Measurements from ENCODE around the gene MEIS3. TPM values are rescaled to one million over a fixed set of nuclear protein-coding genes. Genes with fewer than 3 reads are reported as not detected.

MEIS3 gene
- total and polyA plus RNA-seq, 9 of the 15 experiments (the other 6 are each of a cell fraction or from before 2014, with no cell fraction given): 0.06 to 0.80 (median 0.25) TPM; not detected in 1

GRCh38 chr19:47445527-47445926 is 26.2 kb upstream of the MEIS3 start:
- WGBS (ENCODE audit: insufficient coverage, low coverage, missing lambda C conversion rate): 0% methylated on average over 4 of the region's 4 CpGs
- in situ Hi-C loops (cut with MboI): no loop called here
- no peak overlapping the region for H2AFZ ChIP-seq (ENCODE audit: low read depth, low read length)
- TF ChIP-seq HDAC2 (IDR thresholded peaks at IDR 0.05) (peak; percentile 27; the same call in 1 of the 2 replicates), TFAP4 (CRISPR knock-in tag; IDR thresholded peaks at IDR 0.05; ENCODE audit: borderline replicate concordance) (peak; percentile 70), REST (IDR thresholded peaks at IDR 0.05; ENCODE audit: borderline replicate concordance) (no peak), REST (CRISPR knock-in tag; IDR thresholded peaks at IDR 0.05; ENCODE audit: low read depth) (no peak), PHTF2 (CRISPR knock-in tag; IDR thresholded peaks at IDR 0.05) (no peak), RBM25 (IDR thresholded peaks at IDR 0.05; ENCODE audit: low read depth, low read length, severe bottlenecking) (peak; percentile 60), TAL1 (IDR thresholded peaks at IDR 0.05) (no peak), ATF4 (CRISPR knock-in tag; IDR thresholded peaks at IDR 0.05) (no peak), ZNF316 (IDR thresholded peaks at IDR 0.05) (no peak), BCOR (IDR thresholded peaks at IDR 0.05) (peak; percentile 82), STAT6 (CRISPR knock-in tag; IDR thresholded peaks at IDR 0.05) (no peak)

More at GRCh38 chr19:47445527-47445926, 26.2 kb upstream of the MEIS3 start:
- peak overlapping the region; percentile 97 for H3K4me2 ChIP-seq (ENCODE audit: insufficient read depth, low read length)
- BruUV-seq (replicated peaks): no TSS peak
- H4K20me1 ChIP-seq (replicated peaks; ENCODE audit: control insufficient read depth, insufficient read depth, low read length): peaks cover 7% of the 10 kb centered on the region; the same call in 1 of the 2 replicates
- ChIA-PET CTCF (ENCODE audit: low intra/inter-chr PET ratio) (no interaction called here), POLR2A (interaction anchor here (0.7 to 0.9 kb wide), 2 partner anchors 9 to 16 kb away, joined by 3 to 6 read pairs; no protein-coding TSS in a partner anchor)
- H3K4me3 ChIP-seq: peak overlapping the region; percentile 5; the same call in 1 of the 2 replicates
- intact Hi-C loops (cut with micrococcal nuclease): loop anchor here (10.0 kb wide), 1 partner anchor 159 kb away; the partner anchor contains the start of gene BICRA
- H3K27me3 ChIP-seq (ENCODE audit: control insufficient read depth in 2 of 2, insufficient read depth in 2 of 2, low read length in 2 of 2): peaks cover 21 to 44% of the 10 kb centered on the region in 2 experiments; a peak in 4 of 5 replicates
- no peaks in the 10 kb centered on the region for H3K9me3 ChIP-seq (replicated peaks; ENCODE audit: control insufficient read depth, insufficient read depth, low read depth, low read length)
- peak overlapping the region in 1 of 2 experiments; percentile 82; a peak in 1 of 4 replicates for H3K9ac ChIP-seq (ENCODE audit: insufficient read depth in 1 of 2, low read depth in 2 of 2, low read length in 2 of 2)
- no peaks in the 10 kb centered on the region for H3K36me3 ChIP-seq (ENCODE audit: control insufficient read depth, insufficient read depth, low read length)
- no peak for DNase-seq (ENCODE audit: extremely low read depth in 1 of 4, low spot score in 3 of 4)
- peaks cover 13 to 39% of the 10 kb centered on the region in 2 experiments; a peak in 4 of 5 replicates for H3K4me1 ChIP-seq (replicated peaks in 1 of 2; ENCODE audit: control insufficient read depth in 2 of 2, insufficient read depth in 2 of 2, low read length in 2 of 2)
- H3K79me2 ChIP-seq (ENCODE audit: control insufficient read depth, insufficient read depth, low read length): no peaks in the 10 kb centered on the region
- no peak overlapping the region for H3K27ac ChIP-seq (ENCODE audit: extremely low read depth, low read depth, low read length)
- H3K9me1 ChIP-seq (ENCODE audit: control insufficient read depth, insufficient read depth, low read length): peaks cover 5% of the 10 kb centered on the region
- FAIRE-seq: no peak
- no peak for ATAC-seq
